Mesendoderm (in vitro differentiated cells): ENCODE data around the gene UNC45B.
"Not testable (repeated sequence)": the region's sequence is repeated elsewhere in the genome, so short reads cannot be mapped to it uniquely, and the experiment has no call there.

Experiments
- DNase-seq: peaks from one replicate; pipeline ENCODE4 v3.0.0; 2013
- H2AK5ac ChIP-seq: 2 replicates; pipeline ENCODE4 v1.6.1; 2013; ENCODE audit warnings: low read length, inconsistent platforms
- H2BK120ac ChIP-seq: 2 replicates; pipeline ENCODE4 v1.6.1; 2013; ENCODE audit warnings: low read depth, mild to moderate bottlenecking, low read length, moderate library complexity, mixed read lengths
- H2BK15ac ChIP-seq: replicated peaks from 2 replicates; pipeline ENCODE4 v1.6.1; 2013; ENCODE audit warnings: low read depth, mild to moderate bottlenecking, moderate library complexity
- H2BK5ac ChIP-seq: 2 replicates; pipeline ENCODE4 v1.6.1; 2013; ENCODE audit warnings: low read length, inconsistent platforms
- H3K18ac ChIP-seq: 2 replicates; pipeline ENCODE4 v1.6.1; 2013; ENCODE audit warnings: mild to moderate bottlenecking, low read length, mixed read lengths
- H3K23ac ChIP-seq: one replicate; pipeline ENCODE4 v1.6.1; 2013; ENCODE audit warnings: low read length
- H3K27ac ChIP-seq: 2 replicates; pipeline ENCODE4 v1.5.1; 2013; ENCODE audit warnings: low read depth, mild to moderate bottlenecking, inconsistent platforms, low read length, moderate library complexity
- H3K27me3 ChIP-seq: 2 replicates; pipeline ENCODE4 v1.6.1; 2013; ENCODE audit warnings: low read length, control low read depth, mild to moderate bottlenecking, inconsistent platforms; ENCODE audit not compliant: insufficient read depth, poor library complexity
- H3K36me3 ChIP-seq: 2 replicates; pipeline ENCODE4 v1.6.1; 2013; ENCODE audit warnings: low read length, inconsistent platforms; ENCODE audit not compliant: control insufficient read depth, insufficient read depth
- H3K4ac ChIP-seq: one replicate; pipeline ENCODE4 v1.6.1; 2013; ENCODE audit warnings: low read depth, mild to moderate bottlenecking, low read length, moderate library complexity
- H3K4me1 ChIP-seq: 2 replicates; pipeline ENCODE4 v1.6.1; 2013; ENCODE audit warnings: low read depth, low read length, inconsistent platforms; ENCODE audit not compliant: control insufficient read depth
- H3K4me2 ChIP-seq: 2 replicates; pipeline ENCODE4 v1.6.1; 2013; ENCODE audit warnings: low read length
- H3K4me3 ChIP-seq: 2 replicates; pipeline ENCODE4 v1.5.1; 2013; ENCODE audit warnings: mild to moderate bottlenecking, low read length
- H3K56ac ChIP-seq: one replicate; pipeline ENCODE4 v1.6.1; 2013; ENCODE audit warnings: low read length
- H3K79me1 ChIP-seq: 2 replicates; pipeline ENCODE4 v1.6.1; 2013; ENCODE audit warnings: low read length, inconsistent platforms
- H3K79me2 ChIP-seq: 2 replicates; pipeline ENCODE4 v1.6.1; 2013; ENCODE audit warnings: mild to moderate bottlenecking, low read length; ENCODE audit not compliant: control insufficient read depth, insufficient read depth
- H3K9ac ChIP-seq: 2 replicates; pipeline ENCODE4 v1.6.1; 2013; ENCODE audit warnings: low read length, inconsistent platforms
- H4K5ac ChIP-seq: one replicate; pipeline ENCODE4 v1.6.1; 2013; ENCODE audit warnings: low read length
- H4K8ac ChIP-seq: one replicate; pipeline ENCODE4 v1.6.1; 2013; ENCODE audit warnings: low read depth, mild to moderate bottlenecking, control low read depth, low read length, moderate library complexity
- WGBS: extraction: QIAGEN DNeasy Blood & Tissue Kit; methylation state at CpG from one replicate; pipeline ENCODE4 v1.1.7; 2013; ENCODE audit warnings: low lambda C conversion rate, missing lambda C conversion rate; ENCODE audit not compliant: insufficient coverage; ENCODE audit errors: extremely low coverage; 5-methylcytosine and 5-hydroxymethylcytosine counted together

The UNC45B gene

DNA sequence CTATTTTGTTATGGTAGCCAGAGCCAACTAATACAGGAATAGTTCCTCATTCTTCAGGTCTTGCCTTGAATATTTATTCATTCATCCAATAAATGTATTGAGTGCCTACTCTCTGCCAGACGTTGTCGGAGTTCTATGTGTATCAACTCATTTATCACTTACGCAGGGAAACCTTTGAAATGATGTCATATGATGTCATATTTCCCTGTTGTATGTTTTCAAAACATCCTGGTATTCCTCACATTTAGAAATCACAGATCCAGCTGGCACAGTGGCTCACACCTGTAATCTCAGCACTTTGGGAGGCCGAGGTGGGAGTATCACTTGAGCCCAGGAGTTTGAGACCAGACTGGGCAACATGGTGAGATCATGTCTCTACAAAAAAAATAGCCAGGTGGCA lies 2.8 kb upstream of the UNC45B start:
- no peak overlapping the region for H3K4ac ChIP-seq
- no peak for DNase-seq
- H4K8ac ChIP-seq, result no peak overlapping the region
- H3K4me2 ChIP-seq, result no peak overlapping the region
- H3K18ac ChIP-seq, result no peak overlapping the region
- H2AK5ac ChIP-seq, result no peak overlapping the region
- H3K23ac ChIP-seq, result no peak overlapping the region
- no peaks in the 10 kb centered on the region for H3K36me3 ChIP-seq
- H3K4me3 ChIP-seq, result no peak overlapping the region
- no peak overlapping the region for H2BK5ac ChIP-seq
- no peak overlapping the region for H3K56ac ChIP-seq
- H3K79me2 ChIP-seq, result peaks cover 18% of the 10 kb centered on the region
- H2BK15ac ChIP-seq, result no peak overlapping the region
- no peaks in the 10 kb centered on the region for H3K4me1 ChIP-seq
- no peak overlapping the region for H3K9ac ChIP-seq
- no peak overlapping the region for H2BK120ac ChIP-seq
- H4K5ac ChIP-seq, result no peak overlapping the region
- no peaks in the 10 kb centered on the region for H3K27me3 ChIP-seq
- no peak overlapping the region for H3K27ac ChIP-seq
- WGBS, result no CpG with 5 or more reads among the region's 4 CpGs
- H3K79me1 ChIP-seq, result peaks cover 2% of the 10 kb centered on the region

- Histone ChIP-seq H3K56ac (no peak overlapping the region), H4K5ac (no peak overlapping the region), H3K27me3 (no peaks in the 10 kb centered on the region), H2AK5ac (no peak overlapping the region), H3K36me3 (no peaks in the 10 kb centered on the region), H3K79me2 (peaks cover 6% of the 10 kb centered on the region), H3K23ac (no peak overlapping the region), H2BK120ac (no peak overlapping the region), H3K4ac (no peak overlapping the region), H2BK5ac (no peak overlapping the region), H4K8ac (no peak overlapping the region), H3K18ac (no peak overlapping the region), H3K4me3 (no peak overlapping the region), H3K79me1 (peaks cover 2% of the 10 kb centered on the region), H3K9ac (no peak overlapping the region), H3K4me1 (no peaks in the 10 kb centered on the region), H2BK15ac (no peak overlapping the region), H3K27ac (no peak overlapping the region), H3K4me2 (no peak overlapping the region)
- no peak for DNase-seq
- no CpG with 5 or more reads among the region's 4 CpGs for WGBS
Measured at GRCh38 chr17:35146214-35146833, 1.3 kb upstream of the UNC45B start.

GRCh38 chr17:35148144-35148543 lies 527 bp downstream of the UNC45B start:
- no peak overlapping the region for H3K9ac ChIP-seq
- H3K4me1 ChIP-seq, result no peaks in the 10 kb centered on the region
- no peak overlapping the region for H3K23ac ChIP-seq
- H2BK15ac ChIP-seq, result no peak overlapping the region
- DNase-seq, result no peak
- H3K4ac ChIP-seq, result no peak overlapping the region
- H3K79me2 ChIP-seq, result no peaks in the 10 kb centered on the region
- no peaks in the 10 kb centered on the region for H3K36me3 ChIP-seq
- no peak overlapping the region for H4K8ac ChIP-seq
- H2AK5ac ChIP-seq, result no peak overlapping the region
- no peaks in the 10 kb centered on the region for H3K79me1 ChIP-seq
- no peak overlapping the region for H3K18ac ChIP-seq
- no CpG with 5 or more reads among the region's 9 CpGs for WGBS
- H3K4me2 ChIP-seq, result no peak overlapping the region
- H3K56ac ChIP-seq, result no peak overlapping the region
- no peak overlapping the region for H2BK5ac ChIP-seq
- H2BK120ac ChIP-seq, result no peak overlapping the region
- H3K4me3 ChIP-seq, result no peak overlapping the region
- H3K27me3 ChIP-seq, result no peaks in the 10 kb centered on the region
- no peak overlapping the region for H3K27ac ChIP-seq
- no peak overlapping the region for H4K5ac ChIP-seq

- Histone ChIP-seq H3K79me1 (no peaks in the 10 kb centered on the region), H3K23ac (no peak overlapping the region), H2AK5ac (no peak overlapping the region), H3K4me3 (no peak overlapping the region), H3K9ac (no peak overlapping the region), H2BK15ac (no peak overlapping the region), H4K5ac (no peak overlapping the region), H3K56ac (no peak overlapping the region), H3K27ac (no peak overlapping the region), H2BK120ac (no peak overlapping the region), H3K18ac (no peak overlapping the region), H3K4me1 (no peaks in the 10 kb centered on the region), H3K4me2 (no peak overlapping the region), H4K8ac (no peak overlapping the region), H3K79me2 (no peaks in the 10 kb centered on the region), H3K27me3 (no peaks in the 10 kb centered on the region), H3K36me3 (no peaks in the 10 kb centered on the region), H2BK5ac (no peak overlapping the region), H3K4ac (no peak overlapping the region)
- DNase-seq, result no peak
- no CpG with 5 or more reads among the region's 11 CpGs for WGBS
Measured at GRCh38 chr17:35149941-35150340, 2.3 kb downstream of the UNC45B start.

GRCh38 chr17:35151080-35151479 lies 3.5 kb downstream of the UNC45B start:
- not testable (repeated sequence) for H3K79me2 ChIP-seq, H3K79me1 ChIP-seq, DNase-seq, H3K4me3 ChIP-seq, H3K56ac ChIP-seq, H2BK120ac ChIP-seq, H4K5ac ChIP-seq, H3K27ac ChIP-seq, H4K8ac ChIP-seq, H3K4me1 ChIP-seq, H3K27me3 ChIP-seq, H2AK5ac ChIP-seq, H3K4me2 ChIP-seq, H3K23ac ChIP-seq, H3K18ac ChIP-seq, H3K9ac ChIP-seq, H3K36me3 ChIP-seq, H2BK5ac ChIP-seq, H3K4ac ChIP-seq, H2BK15ac ChIP-seq
- no CpG with 5 or more reads among the region's 29 CpGs for WGBS
